Omental fat pad (tissue), 4 donors: Measurements from ENCODE around the gene TAF1. TPM values are rescaled to one million over a fixed set of nuclear protein-coding genes. Genes with fewer than 3 reads are reported as not detected.

Experiments used
- ATAC-seq: fragments of 150-250 bp; one replicate; pipeline ENCODE4 v1.9.1; 2016; ENCODE audit warnings: mild to moderate bottlenecking, moderate library complexity; ENCODE audit not compliant: low FRiP score
- DNase-seq: peaks from one replicate; pipeline ENCODE4 v3.0.0-alpha.2; 2019; ENCODE audit warnings: low spot score
- CTCF ChIP-seq, 3 donors: fragments of 450-650 bp; IDR thresholded peaks; one replicate each; pipeline ENCODE4 v1.5.1; 2016 to 2017; ENCODE audit warnings: antibody characterized with exemption in 3 of 3, mild to moderate bottlenecking in 3 of 3, moderate library complexity in 2 of 3
- small RNA-seq: library from RNA; depleted of rRNA; stranded (forward); fragments of <200 nt; gene quantifications from one replicate; pipeline ENCODE3, GENCODE V24; 2016
- total RNA-seq, 4 donors: library from RNA; depleted of rRNA; stranded (reverse); fragments of >200 nt; gene quantifications; one replicate each; pipeline ENCODE4 v1.1.0, GENCODE V29; 2016

TAF1 gene
- total RNA-seq, 4 donors from 2014 or later = 26.3 to 74.2 (median 38.2) TPM

DNA sequence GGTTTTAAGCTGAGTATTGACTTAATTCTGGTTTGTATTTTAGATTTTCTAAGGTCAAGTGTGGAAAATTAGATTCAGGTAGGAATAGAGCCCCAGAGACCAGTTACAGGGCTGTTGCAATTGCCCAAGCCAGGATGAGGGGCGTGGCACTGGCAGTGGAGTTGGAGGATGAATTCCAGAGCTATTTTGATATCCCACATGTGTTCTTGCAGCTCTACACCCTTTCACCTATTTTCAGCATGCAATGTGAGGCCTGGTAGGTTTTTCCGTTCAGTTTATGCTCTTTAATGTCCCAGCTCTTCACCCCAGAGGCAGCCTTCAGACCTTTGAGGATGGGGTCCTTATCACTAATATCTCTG lies 148.9 kb downstream of the TAF1 start:
- DNase-seq (no peak), ATAC-seq (no peak)
- TF ChIP-seq CTCF (IDR thresholded peaks at IDR 0.05) = no peak

Small RNAs within 50 kb of the gene (small RNA-seq; reads per million reads assigned to genes)
- gene AL590762.4 = not detected
- not detected for gene RF00019

Other genes starting within 250 kb of the TAF1 start
- 10 to 100 TPM; 29.0 to 74.4 (median 36.0) TPM for gene MED12, start 247.8 kb upstream of the TAF1 start, total RNA-seq
- gene NLGN3, start 221.5 kb upstream of the TAF1 start, total RNA-seq = 1 to 10 TPM in 2 of 4 donors, under 1 TPM in 2; 0.25 to 1.7 (median 0.87) TPM
- gene GJB1, start 143.1 kb upstream of the TAF1 start, total RNA-seq = under 1 TPM in 1 of 4 donors, not detected in 3; 0.31 TPM
- 10 to 100 TPM in 2 of 4 donors, 1 to 10 TPM in 2; 3.8 to 14.8 (median 11.2) TPM for gene ZMYM3, start 112.2 kb upstream of the TAF1 start, total RNA-seq
- gene NONO, start 82.7 kb upstream of the TAF1 start, total RNA-seq = 100 to 1,000 TPM; 180 to 262 (median 199) TPM
- 1 to 10 TPM in 3 of 4 donors, under 1 TPM in 1; 0.74 to 5.4 (median 1.3) TPM for gene ITGB1BP2, start 64.6 kb upstream of the TAF1 start, total RNA-seq
- 100 to 1,000 TPM; 139 to 209 (median 175) TPM for gene OGT, start 166.7 kb downstream of the TAF1 start, total RNA-seq
- 1 to 10 TPM; 2.8 to 6.3 (median 4.2) TPM for gene GCNA, start 212.1 kb downstream of the TAF1 start, total RNA-seq